HepG2 (cell line): ENCODE data around the gene STIM1. TPM values are rescaled to one million over a fixed set of nuclear protein-coding genes. Genes with fewer than 3 reads are reported as not detected.

Experiments used
- ATAC-seq: fragments of 200-7000 bp; cut with Tn5 transposase; 3 replicates; pipeline ENCODE4 v1.9.1; 2020; ENCODE audit warnings: mild to moderate bottlenecking, moderate library complexity
- BruUV-seq: library from RNA; stranded (reverse); fragments of 400-500 nt; replicated peaks from 2 replicates; lab custom pipeline; 2021; lab: Mats Ljungman, UMichigan
- CTCF ChIA-PET: fragments of 300-600 bp; formaldehyde crosslinking; extraction: SDS; loops from one replicate; lab custom pipeline; 2021; ENCODE audit warnings: low total read pairs, inconsistent platforms, low intra/inter-chr PET ratio; lab: Yijun Ruan, JAX
- POLR2A ChIA-PET: fragments of 350-600 bp; sonication (Branson Sonifier 250); formaldehyde crosslinking; loops from one replicate; lab custom pipeline; 2020; ENCODE audit warnings: antibody characterized with exemption, inconsistent platforms; lab: Yijun Ruan, JAX
- DNase-seq: peaks from one replicate; pipeline ENCODE4 v3.0.0-alpha.2; 2015; ENCODE audit warnings: low spot score
- FAIRE-seq: peaks from 3 replicates; lab custom pipeline; 2011; peaks lifted over from hg19 to GRCh38; lab: Jason Lieb, UNC
- H2AFZ ChIP-seq: one replicate; pipeline ENCODE4 v1.6.1; 2011; ENCODE audit warnings: low read length, inconsistent platforms
- H3K27ac ChIP-seq: fragments of 300-600 bp; 3 replicates; pipeline ENCODE4 v1.8.0; 2011; ENCODE audit warnings: mixed run types, mild to moderate bottlenecking, mixed read lengths, low read length, inconsistent platforms; ENCODE audit not compliant: insufficient read depth; ENCODE audit errors: extremely low read length
- H3K27me3 ChIP-seq, 2 experiments: fragments of 200-600 bp in 1 of 2; 2 replicates in 1 of 2; 3 replicates in 1 of 2; pipeline versions ENCODE4 v1.6.0 to v1.8.0; 2011; ENCODE audit warnings: low read length in 2 of 2, mild to moderate bottlenecking in 2 of 2, moderate library complexity in 2 of 2, inconsistent platforms in 1 of 2; ENCODE audit not compliant: insufficient read depth in 2 of 2, control insufficient read depth in 1 of 2
- H3K36me3 ChIP-seq, 2 experiments: fragments of 200-600 bp in 1 of 2; replicated peaks in 1 of 2; 2 replicates in 1 of 2; 3 replicates in 1 of 2; pipeline versions ENCODE4 v1.5.1 to v1.8.0; 2011; ENCODE audit warnings: low read length in 2 of 2, inconsistent platforms in 1 of 2; ENCODE audit not compliant: insufficient read depth in 2 of 2, control insufficient read depth in 1 of 2
- H3K4me1 ChIP-seq: 2 replicates; pipeline ENCODE4 v1.5.1; 2012; ENCODE audit warnings: low read length, inconsistent platforms; ENCODE audit not compliant: insufficient read depth
- H3K4me2 ChIP-seq: 2 replicates; pipeline ENCODE4 v1.6.0; 2011; ENCODE audit warnings: low read depth, low read length, inconsistent platforms
- H3K4me3 ChIP-seq, 3 experiments: fragments of 200-600 bp in 1 of 3; sonication (generic), shearing (Covaris generic) in 1 of 3; replicated peaks in 1 of 3; 2 replicates each; pipeline ENCODE4 v1.5.1; 2011 to 2016; ENCODE audit warnings: low read length in 3 of 3, inconsistent platforms in 2 of 3, low read depth in 2 of 3, mild to moderate bottlenecking in 2 of 3, control low read depth in 1 of 3, mixed read lengths in 1 of 3; ENCODE audit not compliant: insufficient read depth in 1 of 3
- H3K79me2 ChIP-seq: one replicate; pipeline ENCODE4 v1.6.1; 2011; ENCODE audit warnings: low read length, inconsistent platforms; ENCODE audit not compliant: insufficient read depth
- H3K9ac ChIP-seq: 2 replicates; pipeline ENCODE4 v1.6.0; 2011; ENCODE audit warnings: mild to moderate bottlenecking, low read depth, low read length, inconsistent platforms; ENCODE audit not compliant: insufficient read depth
- H3K9me3 ChIP-seq: 2 replicates; pipeline ENCODE4 v1.5.1; 2012; ENCODE audit warnings: mild to moderate bottlenecking, low read length
- H4K20me1 ChIP-seq: 2 replicates; pipeline ENCODE4 v1.6.0; 2011; ENCODE audit warnings: inconsistent platforms, mild to moderate bottlenecking, low read length, moderate library complexity; ENCODE audit not compliant: insufficient read depth
- JUN ChIP-seq: sonication (generic); formaldehyde crosslinking; IDR thresholded peaks from 2 replicates; pipeline ENCODE4 v1.4.0; 2020; ENCODE audit warnings: mild to moderate bottlenecking, missing genetic modification reagents
- MAFK ChIP-seq, 2 experiments: IDR thresholded peaks in 1 of 2; conservative IDR thresholded peaks in 1 of 2; 2 replicates each; pipeline ENCODE4 v1.6.1; 2011; ENCODE audit warnings: improper control_type of control experiment in 2 of 2, low read length in 2 of 2
- ZFP82 ChIP-seq: sonication (generic); formaldehyde crosslinking; IDR thresholded peaks from 2 replicates; pipeline ENCODE4 v1.5.1; 2020; ENCODE audit warnings: mild to moderate bottlenecking, missing genetic modification reagents, borderline replicate concordance
- WGBS: methylation state at CpG from one replicate; pipeline ENCODE4 v1.1.6; 2017; ENCODE audit warnings: low lambda C conversion rate; 5-methylcytosine and 5-hydroxymethylcytosine counted together
- in situ Hi-C: cut with HindIII; loops from 2 replicates; pipeline ENCODE4 v1.10.0; 2017; ENCODE audit warnings: low pct_unique_long_range_greater_than_20kb; ENCODE audit not compliant: extremely low pct_ligation_motif_present
- intact Hi-C: fragments of 100-400 bp; cut with micrococcal nuclease; formaldehyde crosslinking; loops from one replicate; pipeline ENCODE4 v1.10.0; 2022; ENCODE audit not compliant: unreplicated experiment
- polyA plus RNA-seq, 8 experiments: library from polyadenylated mRNA; depleted of rRNA in 3 of 8; stranded (reverse) in 7 of 8; unstranded in 1 of 8; fragments of >200 nt; fragmentation: Illumina TruSeq in 4 of 8; extraction: Trizol in 4 of 8; gene quantifications; 2 replicates each; pipeline versions ENCODE4 v1.2.1 to v1.2.3, GENCODE V29; 2011 to 2016; ENCODE audit warnings: low read depth in 4 of 8, missing spikeins in 1 of 8, mixed read lengths in 1 of 8; ENCODE audit not compliant: insufficient read depth in 1 of 8
- total RNA-seq, 5 experiments: library from RNA; depleted of rRNA; stranded (reverse); fragments of >200 nt; fragmentation: Illumina TruSeq; extraction: Trizol; gene quantifications; 2 replicates each; pipeline ENCODE4 v1.2.3, GENCODE V29; 2016; ENCODE audit warnings: low read depth in 1 of 5
- TF ChIP-seq, protein P1 (sequence below): sonication (generic); formaldehyde crosslinking; IDR thresholded peaks from 2 replicates; pipeline ENCODE4 v1.5.0; 2020; ENCODE audit warnings: mild to moderate bottlenecking, missing genetic modification reagents

The STIM1 gene
- total and polyA plus RNA-seq, 2 of the 13 experiments (the other 11 are each of a cell fraction or from before 2014, with no cell fraction given) = 19.2 to 28.5 TPM

DNA sequence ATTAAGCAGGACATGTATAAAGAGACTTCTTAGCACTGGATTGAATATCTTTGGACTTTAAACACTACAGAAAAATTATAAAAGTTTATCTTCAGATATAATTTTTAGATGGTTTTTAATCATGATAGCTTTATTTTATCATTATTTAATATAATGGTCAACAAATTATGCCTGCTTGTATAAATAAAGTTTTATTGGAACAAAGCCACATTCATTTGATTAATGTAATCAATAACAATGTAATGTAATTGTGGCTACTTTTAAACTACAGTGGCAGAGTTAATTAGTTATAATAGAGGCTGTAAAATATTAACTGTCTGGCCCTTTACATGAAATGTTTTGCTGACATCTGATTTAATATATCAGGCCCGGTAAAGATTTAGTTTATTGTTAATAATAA is 70.0 kb downstream of the STIM1 start:
- Histone ChIP-seq H3K27ac (no peak overlapping the region), H3K27me3 (no peaks in the 10 kb centered on the region), H3K9me3 (no peaks in the 10 kb centered on the region), H3K4me1 (peaks cover 32% of the 10 kb centered on the region), H3K4me2 (no peak overlapping the region), H3K9ac (no peak overlapping the region), H3K4me3 (no peak overlapping the region), H4K20me1 (no peaks in the 10 kb centered on the region), H3K36me3 (peaks cover 0 to 1% of the 10 kb centered on the region in 2 experiments; a peak in 1 of 5 replicates), H2AFZ (no peak overlapping the region), H3K79me2 (peaks cover 10% of the 10 kb centered on the region)
- no TSS peak for BruUV-seq
- POLR2A ChIA-PET = no interaction called here
- CTCF ChIA-PET = no interaction called here
- intact Hi-C loops (no loop called here), in situ Hi-C loops (no loop called here)
- ATAC-seq (no peak), DNase-seq (no peak), FAIRE-seq (no peak)
- WGBS = 97% methylated on average over 1 of the region's 1 CpG
- TF ChIP-seq MAFK (conservative IDR thresholded peaks at IDR 0.05 in 1 of 2, IDR thresholded peaks at IDR 0.05 in 1 of 2; ENCODE audit: low read length in 2 of 2) = 0 out of 4 replicates have a peak, but pooled peaks of 1 of the 2 experiments have one; percentile 17
- TF ChIP-seq, protein P1, sequence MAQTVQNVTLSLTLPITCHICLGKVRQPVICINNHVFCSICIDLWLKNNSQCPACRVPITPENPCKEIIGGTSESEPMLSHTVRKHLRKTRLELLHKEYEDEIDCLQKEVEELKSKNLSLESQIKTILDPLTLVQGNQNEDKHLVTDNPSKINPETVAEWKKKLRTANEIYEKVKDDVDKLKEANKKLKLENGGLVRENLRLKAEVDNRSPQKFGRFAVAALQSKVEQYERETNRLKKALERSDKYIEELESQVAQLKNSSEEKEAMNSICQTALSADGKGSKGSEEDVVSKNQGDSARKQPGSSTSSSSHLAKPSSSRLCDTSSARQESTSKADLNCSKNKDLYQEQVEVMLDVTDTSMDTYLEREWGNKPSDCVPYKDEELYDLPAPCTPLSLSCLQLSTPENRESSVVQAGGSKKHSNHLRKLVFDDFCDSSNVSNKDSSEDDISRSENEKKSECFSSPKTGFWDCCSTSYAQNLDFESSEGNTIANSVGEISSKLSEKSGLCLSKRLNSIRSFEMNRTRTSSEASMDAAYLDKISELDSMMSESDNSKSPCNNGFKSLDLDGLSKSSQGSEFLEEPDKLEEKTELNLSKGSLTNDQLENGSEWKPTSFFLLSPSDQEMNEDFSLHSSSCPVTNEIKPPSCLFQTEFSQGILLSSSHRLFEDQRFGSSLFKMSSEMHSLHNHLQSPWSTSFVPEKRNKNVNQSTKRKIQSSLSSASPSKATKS (CRISPR knock-in tag) = no peak

DNA sequence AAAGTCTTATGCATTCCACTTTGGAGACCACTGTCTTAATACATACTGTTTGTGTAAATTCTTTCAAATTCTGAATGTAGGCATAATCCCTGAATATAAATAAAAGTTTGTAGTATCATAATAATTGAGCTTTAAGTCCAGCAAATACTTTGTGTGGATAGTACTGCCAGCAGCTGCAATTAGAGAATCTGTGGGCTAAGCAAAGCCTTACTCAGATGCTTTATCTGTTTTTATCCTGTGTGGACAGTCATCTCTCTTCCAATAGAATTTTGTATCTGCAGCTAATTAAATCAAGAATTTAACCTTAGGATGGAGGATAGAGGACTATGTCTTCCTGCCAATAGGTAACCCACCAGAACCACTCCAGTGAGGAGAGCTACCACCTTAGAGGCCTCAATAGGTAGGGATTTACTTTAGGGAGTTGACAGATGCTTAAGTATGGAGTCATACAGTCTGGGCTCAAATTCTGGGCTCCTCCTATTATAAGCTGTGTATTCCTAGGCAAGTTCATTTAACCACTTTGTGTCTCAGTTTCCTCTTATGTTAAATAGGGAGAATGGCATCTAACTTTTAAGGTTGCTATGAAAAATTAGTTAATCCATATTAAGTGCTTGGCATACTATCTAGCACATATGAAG is 71.1 kb downstream of the STIM1 start:
- DNase-seq = no peak
- intact Hi-C loops = no loop called here
- peaks cover 42% of the 10 kb centered on the region for H3K4me1 ChIP-seq
- no peak overlapping the region for H2AFZ ChIP-seq
- H3K9ac ChIP-seq = no peak overlapping the region
- ChIA-PET POLR2A (interaction anchor here (0.6 to 1.9 kb wide), 3 partner anchors 21 to 910 kb away, joined by 3 to 5 read pairs (median 3); no protein-coding TSS in a partner anchor), CTCF (no interaction called here)
- no peak overlapping the region for H3K4me3 ChIP-seq
- BruUV-seq = no TSS peak
- no peak overlapping the region for H3K27ac ChIP-seq
- no peaks in the 10 kb centered on the region for H3K27me3 ChIP-seq
- H3K9me3 ChIP-seq = no peaks in the 10 kb centered on the region
- H3K36me3 ChIP-seq = peaks cover 0 to 1% of the 10 kb centered on the region in 2 experiments; a peak in 1 of 5 replicates
- in situ Hi-C loops = no loop called here
- H3K79me2 ChIP-seq = peaks cover 10% of the 10 kb centered on the region
- ATAC-seq = no peak
- no peaks in the 10 kb centered on the region for H4K20me1 ChIP-seq
- FAIRE-seq = no peak
- no peak overlapping the region for H3K4me2 ChIP-seq
- TF ChIP-seq ZFP82 (CRISPR knock-in tag) (no peak), JUN (no peak)
- TF ChIP-seq, all 625 proteins: peak for 0
